Left lung (tissue), 10 donors: ENCODE results near the gene SLC17A1. TPM values are rescaled to one million over a fixed set of nuclear protein-coding genes. Genes with fewer than 3 reads are reported as not detected.

ENCODE experiments used
- ATAC-seq: fragments of 200-7000 bp; cut with Tn5 transposase; one replicate; pipeline ENCODE4 v1.9.1; 2020; ENCODE audit warnings: moderate library complexity
- DNase-seq, 4 donors: peaks; one replicate each; pipeline ENCODE4 v3.0.0-alpha.2; 2013 to 2020
- H3K27ac ChIP-seq, 2 donors: fragments of 200-600 bp; sonication (generic) in 1 of 2; one replicate each; pipeline versions ENCODE4 v1.5.0 to v1.8.0; 2020 to 2021
- H3K27me3 ChIP-seq, 2 donors: fragments of 200-600 bp; sonication (generic) in 1 of 2; one replicate each; pipeline versions ENCODE4 v1.5.0 to v1.8.0; 2020 to 2021
- H3K36me3 ChIP-seq, 2 donors: fragments of 200-600 bp; sonication (generic) in 1 of 2; one replicate each; pipeline versions ENCODE4 v1.5.0 to v1.8.0; 2020 to 2021
- H3K4me1 ChIP-seq, 2 donors: fragments of 200-600 bp; one replicate each; pipeline ENCODE4 v1.8.0; 2021
- H3K4me3 ChIP-seq, 2 donors: fragments of 200-600 bp; sonication (generic) in 1 of 2; one replicate each; pipeline versions ENCODE4 v1.5.0 to v1.8.0; 2020 to 2021; ENCODE audit warnings: mild to moderate bottlenecking in 1 of 2
- H3K9me3 ChIP-seq, 2 donors: fragments of 200-600 bp; sonication (generic) in 1 of 2; one replicate each; pipeline versions ENCODE4 v1.5.0 to v1.8.0; 2020 to 2021
- intact Hi-C, 2 donors: fragments of 100-400 bp; cut with DNase I; formaldehyde crosslinking; loops; one replicate each; pipeline versions ENCODE4 v1.11.2 to v1.14.2; 2022
- polyA plus RNA-seq, 6 donors: library from polyadenylated mRNA; unstranded; fragments of 120-200 nt; gene quantifications; one replicate each; pipeline ENCODE4 v1.2.1, GENCODE V29; 2013; ENCODE audit not compliant: insufficient read length in 6 of 6
- total RNA-seq, 2 donors: library from RNA; stranded (reverse); fragmentation: NEBNext Ultra II Directional; extraction: Animal tissue kit (Norgen Biotek cat#: 25700); gene quantifications; one replicate each; pipeline ENCODE4 v1.2.1, GENCODE V29; 2021
- TF ChIP-seq, protein P1 (sequence below), 2 donors: fragments of 200-600 bp; sonication (generic) in 1 of 2; IDR thresholded peaks; one replicate each; pipeline versions ENCODE4 v1.5.0 to v1.8.0; 2021; ENCODE audit warnings: antibody characterized with exemption in 2 of 2
- donor health status: DM: no; HTN: yes; CAD: no.
- donor health status: DM: no; HTN: no; CAD: no.

SLC17A1 gene
- total and polyA plus RNA-seq, 8 donors = 0.22 to 0.48 (median 0.30) TPM; not detected in 3

- TF ChIP-seq, protein P1, sequence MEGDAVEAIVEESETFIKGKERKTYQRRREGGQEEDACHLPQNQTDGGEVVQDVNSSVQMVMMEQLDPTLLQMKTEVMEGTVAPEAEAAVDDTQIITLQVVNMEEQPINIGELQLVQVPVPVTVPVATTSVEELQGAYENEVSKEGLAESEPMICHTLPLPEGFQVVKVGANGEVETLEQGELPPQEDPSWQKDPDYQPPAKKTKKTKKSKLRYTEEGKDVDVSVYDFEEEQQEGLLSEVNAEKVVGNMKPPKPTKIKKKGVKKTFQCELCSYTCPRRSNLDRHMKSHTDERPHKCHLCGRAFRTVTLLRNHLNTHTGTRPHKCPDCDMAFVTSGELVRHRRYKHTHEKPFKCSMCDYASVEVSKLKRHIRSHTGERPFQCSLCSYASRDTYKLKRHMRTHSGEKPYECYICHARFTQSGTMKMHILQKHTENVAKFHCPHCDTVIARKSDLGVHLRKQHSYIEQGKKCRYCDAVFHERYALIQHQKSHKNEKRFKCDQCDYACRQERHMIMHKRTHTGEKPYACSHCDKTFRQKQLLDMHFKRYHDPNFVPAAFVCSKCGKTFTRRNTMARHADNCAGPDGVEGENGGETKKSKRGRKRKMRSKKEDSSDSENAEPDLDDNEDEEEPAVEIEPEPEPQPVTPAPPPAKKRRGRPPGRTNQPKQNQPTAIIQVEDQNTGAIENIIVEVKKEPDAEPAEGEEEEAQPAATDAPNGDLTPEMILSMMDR (IDR thresholded peaks at IDR 0.05) = no peak
- H3K4me1 ChIP-seq = no peaks in the 10 kb centered on the region
- H3K36me3 ChIP-seq = no peaks in the 10 kb centered on the region
- H3K4me3 ChIP-seq = no peak overlapping the region
- H3K27me3 ChIP-seq = no peaks in the 10 kb centered on the region
- DNase-seq (no peak), ATAC-seq (peak; percentile 63)
- H3K27ac ChIP-seq = no peak overlapping the region
- H3K9me3 ChIP-seq = no peaks in the 10 kb centered on the region
- intact Hi-C loops = no loop called here
Observed at GRCh38 chr6:25866011-25866410, 34.2 kb upstream of the SLC17A1 start.

- DNase-seq (no peak), ATAC-seq (no peak)
- Histone ChIP-seq H3K4me1 (no peaks in the 10 kb centered on the region), H3K9me3 (no peaks in the 10 kb centered on the region), H3K36me3 (no peaks in the 10 kb centered on the region), H3K4me3 (no peak overlapping the region), H3K27ac (no peak overlapping the region), H3K27me3 (no peaks in the 10 kb centered on the region)
- intact Hi-C loops = no loop called here
- TF ChIP-seq, protein P1 (IDR thresholded peaks at IDR 0.05) = no peak
Observed at GRCh38 chr6:25863360-25863759, 31.5 kb upstream of the SLC17A1 start.

- no peak overlapping the region for H3K4me3 ChIP-seq
- no peaks in the 10 kb centered on the region for H3K27me3 ChIP-seq
- TF ChIP-seq, protein P1 (IDR thresholded peaks at IDR 0.05) = no peak
- no peak overlapping the region for H3K27ac ChIP-seq
- no peaks in the 10 kb centered on the region for H3K9me3 ChIP-seq
- intact Hi-C loops = no loop called here
- no peak for DNase-seq
- H3K36me3 ChIP-seq = no peaks in the 10 kb centered on the region
- no peaks in the 10 kb centered on the region for H3K4me1 ChIP-seq
- ATAC-seq = no peak
Observed at GRCh38 chr6:25862199-25862598, 30.3 kb upstream of the SLC17A1 start.

DNA sequence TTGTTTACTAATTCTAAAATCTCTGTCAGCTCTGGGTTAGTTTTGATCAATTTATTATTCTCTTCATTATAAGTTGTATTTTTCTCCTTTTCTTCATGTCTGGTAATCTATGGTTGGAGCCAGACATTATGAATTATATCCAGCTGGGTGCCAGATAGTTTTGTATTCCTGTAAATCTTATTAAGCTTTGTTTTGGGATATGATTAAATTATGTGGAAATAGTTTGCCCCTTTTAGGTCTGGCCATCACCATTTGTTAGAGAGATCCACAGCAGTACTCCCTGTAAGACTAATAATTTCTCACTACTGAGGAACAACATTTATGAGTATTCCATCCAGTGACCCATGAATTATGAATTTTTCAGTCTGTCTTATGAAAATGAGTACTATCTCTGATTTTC lies 20.9 kb upstream of the SLC17A1 start:
- Histone ChIP-seq H3K4me1 (no peaks in the 10 kb centered on the region), H3K27me3 (no peaks in the 10 kb centered on the region), H3K4me3 (no peak overlapping the region), H3K9me3 (no peaks in the 10 kb centered on the region), H3K27ac (no peak overlapping the region), H3K36me3 (no peaks in the 10 kb centered on the region)
- intact Hi-C loops = no loop called here
- no peak for ATAC-seq
- DNase-seq = no peak
- TF ChIP-seq, protein P1 (IDR thresholded peaks at IDR 0.05) = no peak

DNA sequence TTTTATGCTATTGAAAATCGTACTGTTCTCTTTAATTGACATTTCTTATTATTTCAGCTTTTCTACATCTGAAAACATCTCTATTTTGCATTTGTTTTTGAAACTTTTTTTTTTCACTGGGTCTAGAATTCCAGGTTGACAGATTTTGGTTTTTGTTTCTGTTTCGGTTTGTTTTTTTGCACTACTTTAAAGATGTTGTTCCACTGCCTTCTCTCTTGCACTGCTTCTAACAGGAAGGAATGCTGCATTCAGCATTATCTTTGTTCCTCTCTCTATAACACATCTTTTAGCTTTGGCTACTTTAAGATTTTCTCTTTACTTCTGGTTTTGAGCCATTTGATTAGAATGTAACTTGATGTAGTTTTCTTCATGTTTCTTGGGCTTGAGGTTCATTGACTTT lies 20.1 kb upstream of the SLC17A1 start:
- H3K36me3 ChIP-seq = no peaks in the 10 kb centered on the region
- H3K4me3 ChIP-seq = no peak overlapping the region
- no peak overlapping the region for H3K27ac ChIP-seq
- TF ChIP-seq, protein P1 (IDR thresholded peaks at IDR 0.05) = no peak
- DNase-seq = no peak
- no peaks in the 10 kb centered on the region for H3K9me3 ChIP-seq
- H3K27me3 ChIP-seq = no peaks in the 10 kb centered on the region
- no peak for ATAC-seq
- no peaks in the 10 kb centered on the region for H3K4me1 ChIP-seq
- intact Hi-C loops = no loop called here
